NCI-H69 (cell line): Measurements from ENCODE around the gene FCGR3A.
"Not testable (repeated sequence)": the region's sequence is repeated elsewhere in the genome, so short reads cannot be mapped to it uniquely, and the experiment has no call there.

Experiments used
- DNase-seq: peaks from one replicate; lab custom pipeline; 2025; lab: John Stamatoyannopoulos, UW

The FCGR3A gene

GRCh38 chr1:161556990-161557389 lies 7.4 kb upstream of the FCGR3A start:
- not testable (repeated sequence) for DNase-seq

- not testable (repeated sequence) for DNase-seq
These were observed 6.5 kb upstream of the FCGR3A start for GRCh38 chr1:161556143-161556542.

DNA sequence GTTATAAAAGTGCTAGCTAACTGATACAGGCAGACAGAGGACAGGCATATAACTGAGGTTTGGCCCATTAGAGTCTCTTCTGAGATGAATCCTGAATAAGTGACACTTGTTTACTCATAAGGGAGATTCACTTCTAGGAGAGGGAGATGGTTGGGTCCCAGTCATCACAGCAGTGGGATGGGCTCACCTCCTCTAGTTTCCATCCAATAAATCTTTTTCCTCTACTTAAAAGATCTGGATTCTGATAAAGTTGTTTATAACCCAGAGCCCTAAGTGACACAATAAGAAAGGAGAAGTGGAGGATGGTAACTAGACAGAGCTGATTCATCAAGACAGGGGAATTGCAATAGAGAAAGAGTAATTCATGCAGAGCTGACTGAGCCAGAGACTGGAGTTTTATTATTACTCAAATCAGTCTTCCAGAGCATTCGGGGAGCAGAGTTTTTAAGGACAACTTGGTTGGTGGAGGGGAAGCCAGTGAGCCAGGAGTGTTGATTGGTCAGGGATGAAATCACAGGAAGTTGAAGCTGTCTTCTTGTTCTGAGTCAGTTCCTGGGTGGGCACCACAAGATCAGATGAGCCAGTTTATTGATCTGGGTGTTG lies 5.3 kb upstream of the FCGR3A start:
- DNase-seq = not testable (repeated sequence)

DNA sequence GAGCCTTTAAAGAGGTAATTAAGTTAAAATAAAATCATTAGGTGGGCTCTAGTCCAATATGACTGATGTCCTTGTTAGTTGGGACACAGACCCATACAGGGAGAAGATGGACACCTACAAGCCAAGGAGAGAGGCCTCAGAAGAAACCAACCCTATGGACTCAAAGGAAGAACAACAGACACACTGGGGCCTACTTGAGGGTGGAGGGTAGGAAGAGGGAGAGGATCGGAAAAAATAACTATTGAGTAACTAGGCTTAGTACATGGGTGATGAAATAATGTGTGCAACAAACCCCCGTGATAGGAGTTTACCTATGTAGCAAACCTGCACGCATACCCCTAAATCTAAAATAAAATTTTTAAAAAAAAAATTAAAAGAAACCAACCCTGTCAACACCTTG lies 4.7 kb upstream of the FCGR3A start:
- DNase-seq = not testable (repeated sequence)

DNA sequence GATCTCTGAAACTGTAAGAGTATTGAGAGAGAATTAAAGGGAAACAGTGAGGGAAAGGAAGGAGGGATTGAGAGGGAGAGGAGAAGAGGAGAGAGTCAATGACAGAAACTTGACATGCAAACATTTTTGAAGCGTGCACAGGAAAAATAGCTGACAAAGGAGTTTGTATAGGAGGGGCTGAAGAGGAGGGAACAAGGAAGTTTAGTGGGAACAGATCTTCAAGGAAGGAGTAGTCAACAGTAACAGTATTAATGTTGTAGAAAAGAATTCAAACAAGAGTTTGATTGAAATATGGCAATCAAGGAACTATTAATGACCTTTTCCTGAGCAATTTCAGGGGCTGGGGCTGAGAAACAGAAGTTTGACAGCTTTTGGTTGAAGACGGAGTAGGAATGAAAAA lies 4.0 kb upstream of the FCGR3A start:
- DNase-seq = not testable (repeated sequence)

- DNase-seq = not testable (repeated sequence)
These were observed 1.3 kb upstream of the FCGR3A start for GRCh38 chr1:161550942-161551341.

- not testable (repeated sequence) for DNase-seq
These were observed 740 bp downstream of the FCGR3A start for GRCh38 chr1:161548749-161549406.

- not testable (repeated sequence) for DNase-seq
These were observed 1.4 kb downstream of the FCGR3A start for GRCh38 chr1:161547995-161548741.

DNA sequence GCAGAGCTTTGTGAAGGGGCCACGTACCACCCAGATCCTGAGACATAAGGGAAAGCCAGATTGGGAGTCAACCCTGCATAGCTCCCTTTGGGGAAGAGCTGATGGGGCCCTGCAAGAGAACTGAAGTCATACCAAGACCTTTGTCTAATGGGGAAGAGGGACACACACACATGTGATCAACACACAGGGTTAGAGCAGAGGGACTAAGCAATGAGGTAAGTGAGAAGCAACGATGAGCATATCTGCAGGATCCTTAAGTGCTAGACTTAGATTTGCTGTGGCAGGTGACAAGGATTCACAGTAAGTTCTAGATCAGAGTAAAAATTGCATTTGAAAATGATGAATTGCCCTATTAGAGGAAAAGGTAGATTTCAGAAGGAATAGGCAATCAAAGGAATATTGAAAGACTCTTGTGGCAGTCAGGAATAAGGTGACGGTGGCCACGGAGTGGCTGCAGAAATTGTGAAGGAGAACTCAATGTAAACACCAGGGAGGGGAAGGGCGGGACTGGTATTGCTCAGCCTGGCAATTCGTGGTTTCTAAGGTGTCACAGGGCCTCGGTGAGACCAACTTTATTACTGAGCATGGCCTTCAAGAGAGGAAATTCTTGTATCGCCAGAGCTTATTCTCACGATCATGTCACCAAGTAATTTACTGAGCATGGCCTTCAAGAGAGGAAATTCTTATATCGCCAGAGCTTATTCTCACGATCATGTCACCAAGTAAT lies 4.5 kb downstream of the FCGR3A start:
- not testable (repeated sequence) for DNase-seq

GRCh38 chr1:161543125-161543524 lies 6.5 kb downstream of the FCGR3A start:
- DNase-seq = not testable (repeated sequence)

DNA sequence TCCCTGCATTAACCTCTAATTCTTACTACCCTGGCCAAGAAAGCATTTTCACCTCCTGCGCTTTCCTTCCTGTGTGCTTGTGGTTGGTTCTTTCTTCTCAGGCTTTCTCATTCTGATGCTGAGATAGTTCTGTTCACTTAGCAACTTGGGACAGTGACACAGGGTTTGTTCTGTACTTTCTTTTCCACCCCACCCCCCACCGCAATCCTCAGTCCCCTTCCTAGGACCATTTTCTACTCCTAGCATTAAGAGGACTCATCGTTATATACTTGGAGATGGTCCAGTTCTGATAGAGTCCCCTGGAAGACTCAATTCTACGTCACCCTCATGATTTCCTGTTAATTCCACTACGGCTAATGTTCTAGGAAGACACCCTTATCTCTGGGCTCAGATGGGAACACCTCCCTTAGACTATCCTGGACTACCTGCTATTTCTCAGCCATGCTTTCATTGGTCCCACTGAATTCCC lies 7.5 kb downstream of the FCGR3A start:
- not testable (repeated sequence) for DNase-seq

DNA sequence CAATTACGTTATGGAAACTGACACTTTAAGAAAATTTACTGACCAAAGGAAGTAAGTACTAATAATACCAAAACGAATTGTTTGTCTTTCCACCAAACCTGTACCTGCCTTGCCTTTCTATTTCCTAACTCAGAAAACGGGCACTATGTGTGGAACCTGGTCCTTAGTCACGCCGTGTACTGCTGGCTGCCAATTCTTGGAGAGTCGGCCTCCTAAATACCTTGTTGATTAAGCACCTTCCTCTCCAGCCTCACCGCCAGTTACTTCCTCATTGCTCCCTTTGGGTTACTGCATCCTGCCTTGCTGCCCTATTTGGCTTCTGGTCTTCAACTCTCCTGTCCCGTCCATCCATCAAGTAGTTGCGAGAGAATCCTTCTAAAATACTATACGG lies 9.1 kb downstream of the FCGR3A start:
- DNase-seq = not testable (repeated sequence)

DNA sequence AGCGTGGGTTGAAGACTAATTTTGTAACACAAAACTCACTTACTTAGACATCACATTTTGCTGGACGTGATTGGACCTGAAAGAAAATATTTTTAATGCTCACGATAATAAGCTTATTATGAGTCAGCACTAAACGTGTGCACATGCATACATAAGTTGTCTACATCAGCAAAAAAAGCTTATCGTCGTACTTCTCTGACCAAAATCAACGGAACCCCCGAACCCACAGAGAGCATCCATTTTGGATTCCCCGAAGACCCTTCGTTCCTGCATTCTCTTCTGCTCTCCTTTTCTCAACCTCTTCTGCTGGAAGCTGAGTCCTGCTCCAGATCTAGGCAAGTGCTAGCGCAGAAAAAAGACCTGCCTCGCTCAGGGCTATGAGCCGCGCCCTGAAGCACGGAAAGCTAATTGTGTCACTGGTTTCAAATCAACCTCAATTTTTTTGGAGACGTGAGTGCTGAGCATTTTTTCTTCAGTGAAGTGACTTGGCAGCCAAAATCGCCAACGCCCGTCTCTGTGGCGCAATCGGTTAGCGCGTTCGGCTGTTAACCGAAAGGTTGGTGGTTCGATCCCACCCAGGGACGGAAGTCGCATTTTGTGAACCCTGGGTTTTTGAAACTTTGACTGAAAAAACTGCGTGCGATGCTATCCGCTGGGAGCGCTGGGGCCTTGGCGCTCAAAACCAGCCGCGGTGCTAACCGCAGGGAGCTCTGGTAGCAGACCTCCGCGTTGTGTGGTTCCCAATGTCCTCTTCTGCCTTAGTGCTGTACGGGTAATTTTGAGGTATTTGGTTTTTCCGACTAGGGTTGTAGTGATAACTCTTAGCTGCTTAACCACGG lies 9.7 kb downstream of the FCGR3A start:
- peak; percentile 89 for DNase-seq

GRCh38 chr1:161538925-161539479 lies 10.6 kb downstream of the FCGR3A start:
- not testable (repeated sequence) for DNase-seq

DNA sequence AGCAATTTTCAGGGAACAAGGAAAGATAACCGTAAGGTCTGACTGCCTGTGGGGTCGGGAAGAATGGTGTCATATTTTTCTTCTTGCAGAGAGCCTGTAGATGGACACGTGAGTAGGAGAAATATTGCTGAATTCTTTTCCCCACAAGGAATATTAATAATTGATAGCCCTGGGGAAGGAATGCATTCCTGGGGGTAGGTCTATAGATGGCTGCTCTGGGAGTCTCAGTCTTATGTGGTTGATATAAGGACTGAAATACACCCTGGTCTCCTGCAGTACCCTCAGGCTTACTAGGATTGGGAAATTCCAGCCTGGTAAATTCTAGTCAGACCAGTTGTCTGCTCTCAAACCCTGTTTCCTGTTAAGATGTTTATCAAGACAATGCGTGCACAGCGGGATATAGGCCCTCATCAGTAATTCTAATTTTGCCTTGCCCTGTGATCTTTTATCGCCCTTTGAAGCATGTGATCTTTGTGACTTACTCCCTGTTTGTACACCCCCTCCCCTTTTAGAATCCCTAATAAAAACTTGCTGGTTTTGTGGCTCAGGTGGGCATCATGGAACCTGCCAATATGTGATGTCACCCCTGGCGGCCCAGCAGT lies 12.4 kb downstream of the FCGR3A start:
- not testable (repeated sequence) for DNase-seq

GRCh38 chr1:161532644-161533567 lies 16.7 kb downstream of the FCGR3A start:
- DNase-seq = not testable (repeated sequence)

- DNase-seq = no peak
These were observed 17.5 kb downstream of the FCGR3A start for GRCh38 chr1:161531986-161532643.

DNA sequence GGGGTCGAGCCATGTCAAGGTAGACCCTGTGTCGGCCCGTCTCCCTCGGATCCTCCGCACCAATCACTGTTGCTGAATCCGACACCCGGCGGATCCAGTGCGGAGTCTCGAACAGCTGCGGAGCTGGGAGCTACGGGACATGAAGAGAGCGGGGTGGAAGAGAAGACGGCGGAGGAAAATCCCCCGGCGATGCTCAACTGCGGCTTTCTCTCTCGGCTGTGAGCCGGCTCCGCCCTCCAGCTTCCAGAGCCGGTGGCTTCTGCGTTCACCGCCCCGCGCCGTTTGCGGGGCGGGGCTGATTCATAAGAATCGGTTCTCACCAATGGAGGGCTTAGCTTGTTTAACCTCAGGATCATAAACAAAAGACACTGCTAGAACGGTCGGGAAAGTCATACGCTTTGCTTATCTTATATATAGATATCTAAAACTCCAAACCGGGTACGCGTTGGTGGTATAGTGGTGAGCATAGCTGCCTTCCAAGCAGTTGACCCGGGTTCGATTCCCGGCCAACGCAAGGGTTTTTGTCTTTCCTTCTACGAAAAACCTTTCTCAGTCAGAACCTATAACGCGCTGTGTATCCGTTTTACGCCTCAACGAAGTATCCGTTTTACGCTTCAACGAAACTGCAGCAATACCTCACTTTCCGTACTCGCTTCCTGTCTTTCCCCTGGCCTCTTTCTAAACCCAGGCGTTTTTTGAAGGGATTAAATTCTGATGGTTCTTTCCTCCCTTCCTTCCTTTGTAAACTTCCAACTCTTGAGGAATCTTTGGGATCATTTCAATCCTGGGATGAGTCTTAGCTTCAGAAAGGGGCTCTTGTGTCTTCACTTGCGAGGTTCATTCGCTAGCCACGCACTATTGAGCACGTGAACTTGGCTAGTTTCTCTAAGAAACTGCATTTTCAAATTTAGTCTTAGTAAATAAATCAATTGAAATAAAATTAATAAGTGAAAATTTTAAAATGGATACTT lies 18.7 kb downstream of the FCGR3A start:
- DNase-seq = peak; percentile 94
